Activated CD4-positive, alpha-beta T cell treated with anti-CD3 and anti-CD28 coated beads, Interleukin-2, Interleukin-4, amounts not matched to agents 100 ng/mL and 50 ng/mL, durations not matched to agents 16 hours and 8 hours (primary cell): ENCODE results near the gene PHAF1.
A peak's percentile ranks its signal among the peaks of the same experiment; 100 is the strongest.

Source experiments
- DNase-seq: peaks from one replicate; pipeline ENCODE4 v3.0.0-alpha.2; 2020; ENCODE audit warnings: low spot score

Gene PHAF1

DNA sequence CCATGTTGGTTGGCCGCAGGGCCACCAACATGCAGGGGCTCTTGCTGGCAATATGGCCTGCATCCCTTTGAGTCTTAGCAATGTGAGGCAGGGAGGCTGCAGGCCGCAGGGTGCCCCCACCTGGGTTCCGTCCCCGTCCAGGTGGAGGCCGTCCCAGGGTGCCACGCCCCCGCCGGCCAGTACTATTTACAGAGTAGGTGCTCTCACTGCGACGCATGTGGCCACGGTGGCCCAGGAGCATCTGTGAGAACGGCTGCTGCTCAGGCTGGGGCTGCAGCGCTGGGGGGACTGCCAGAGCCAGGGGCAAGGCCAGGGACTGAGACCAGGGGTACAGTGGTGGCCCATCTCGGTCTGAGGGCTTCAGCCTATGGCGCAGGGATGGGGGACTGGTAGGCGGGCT, 70.4 kb downstream of the PHAF1 start:
- DNase-seq = no peak

DNA sequence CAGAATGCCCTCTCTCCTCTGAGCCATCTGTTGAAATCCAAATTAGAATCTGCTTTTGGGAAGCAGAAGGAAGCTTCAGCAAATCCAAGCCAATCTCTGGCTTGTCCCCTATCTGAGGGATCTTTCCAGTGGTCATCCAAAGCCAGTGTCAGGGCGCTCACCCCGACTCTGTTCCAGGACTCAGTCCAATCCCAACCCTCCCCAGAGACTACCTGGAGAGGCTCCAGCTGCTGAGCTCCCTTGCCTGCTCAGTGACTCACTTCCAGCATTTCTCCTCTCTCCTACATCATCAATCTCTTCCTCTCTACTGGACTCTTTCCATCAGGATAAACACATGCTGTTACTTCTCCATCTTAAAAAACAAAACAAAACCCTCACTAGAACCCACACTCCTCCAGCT, 71.6 kb downstream of the PHAF1 start:
- no peak for DNase-seq

DNA sequence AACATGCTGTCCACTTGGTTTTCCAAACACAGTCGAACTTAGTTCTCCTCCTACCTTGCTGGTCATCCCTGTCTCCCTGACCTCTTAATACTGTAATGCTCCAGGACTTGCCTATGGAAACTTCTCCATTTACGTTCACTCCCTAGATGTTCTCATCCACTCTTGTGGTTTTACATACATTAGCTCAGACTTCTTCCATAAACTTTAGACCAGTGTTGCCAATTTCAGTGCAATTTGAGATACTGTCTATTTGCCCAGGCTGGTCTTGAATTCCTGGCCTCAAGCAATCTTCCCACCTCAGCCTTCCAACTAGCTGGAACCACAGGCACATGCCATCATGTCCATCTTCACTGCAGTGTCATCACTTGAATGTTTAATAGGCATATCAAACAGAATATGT, 72.5 kb downstream of the PHAF1 start:
- DNase-seq = no peak

DNA sequence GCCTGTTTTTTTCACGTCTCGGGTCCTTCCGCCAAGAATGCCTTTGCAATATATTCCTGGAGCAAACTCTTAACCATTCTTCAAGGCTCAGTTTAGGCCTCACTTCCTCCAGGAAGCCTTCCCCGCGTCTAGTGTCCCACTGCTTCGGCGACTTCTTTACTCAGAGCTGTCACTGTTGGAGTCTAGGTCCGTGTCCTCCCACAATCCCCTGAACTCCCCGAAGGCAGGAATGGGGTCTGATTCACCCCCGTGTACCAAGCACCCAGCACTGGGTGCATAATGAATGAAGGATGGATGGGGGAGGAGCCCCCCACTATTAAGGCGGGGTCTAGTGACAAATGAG, 73.5 kb downstream of the PHAF1 start:
- DNase-seq = no peak

DNA sequence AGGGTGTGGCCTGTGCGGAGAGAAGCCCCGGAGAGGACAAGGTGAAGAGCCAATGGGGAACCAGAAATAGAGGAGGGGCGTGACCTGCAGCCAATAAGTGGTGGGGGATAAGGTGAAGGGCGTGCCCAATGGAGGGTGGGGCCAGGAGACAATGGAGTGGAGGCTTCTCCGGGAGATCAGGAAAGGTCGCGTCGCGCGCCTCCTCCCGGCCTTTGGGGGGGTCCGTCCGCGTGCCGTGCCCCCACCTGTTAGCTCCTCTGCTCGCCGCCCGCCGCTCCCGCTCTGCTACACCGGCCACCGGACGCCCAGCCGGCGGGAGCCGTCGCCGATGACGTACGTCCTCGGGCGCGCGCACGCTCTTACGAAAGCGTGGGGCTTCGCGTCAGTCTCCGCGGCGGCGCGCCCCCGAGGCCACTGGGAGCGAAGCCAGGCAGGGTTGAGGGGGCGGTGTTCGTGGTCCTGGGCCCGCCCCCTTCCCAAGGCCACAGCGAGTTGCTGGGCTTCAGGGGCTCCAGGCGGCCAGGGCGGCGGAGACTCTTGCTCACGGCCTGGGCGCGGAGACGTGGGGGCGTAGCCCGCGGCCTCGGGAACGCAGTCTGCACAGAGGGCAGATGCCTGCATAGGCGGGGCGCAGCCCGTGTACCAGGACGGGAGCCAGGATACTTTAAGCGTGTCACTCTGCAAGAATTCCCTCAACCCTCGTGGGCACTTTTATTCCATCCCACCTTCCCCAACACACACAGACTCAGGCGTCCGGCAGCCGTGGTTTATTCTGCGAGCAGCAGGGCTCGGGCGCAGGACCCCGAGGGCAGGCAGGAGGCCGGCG, 74.1 kb downstream of the PHAF1 start, which contains the start of gene MATCAP1:
Gene MATCAP1, minus strand, starts transcription at position 337 of the 826 bp plus-strand sequence. CDS start 3,353 bp downstream, outside the sequence.
- DNase-seq = peak; percentile 98

DNA sequence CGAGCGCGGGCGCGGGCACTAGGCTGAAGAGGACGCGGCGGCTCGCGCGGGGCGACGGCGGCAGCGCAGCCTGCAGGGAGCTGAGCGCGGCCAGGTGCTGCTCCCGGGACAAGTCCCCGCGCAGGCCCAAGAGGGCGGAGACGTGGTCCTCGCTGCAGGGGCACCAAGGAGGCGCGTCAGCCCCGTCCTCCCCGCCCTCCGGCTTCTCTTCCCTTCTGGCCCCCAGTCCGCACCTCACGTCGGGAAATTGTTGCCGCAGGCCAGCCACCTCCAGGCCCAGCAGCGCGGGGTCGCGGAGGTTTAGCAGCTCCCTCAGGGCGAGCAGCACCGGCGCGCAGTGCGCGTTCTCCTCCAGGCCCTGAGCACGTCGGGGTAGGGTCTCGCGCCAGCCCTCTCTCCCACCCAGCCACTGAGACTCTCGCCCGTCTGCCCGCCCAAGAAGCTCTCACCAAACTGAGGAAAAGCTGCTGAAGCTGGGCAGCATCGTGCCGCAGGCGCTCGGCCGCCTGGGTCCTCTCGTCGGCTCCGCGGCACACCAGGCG, 74.8 kb downstream of the PHAF1 start:
- no peak for DNase-seq

DNA sequence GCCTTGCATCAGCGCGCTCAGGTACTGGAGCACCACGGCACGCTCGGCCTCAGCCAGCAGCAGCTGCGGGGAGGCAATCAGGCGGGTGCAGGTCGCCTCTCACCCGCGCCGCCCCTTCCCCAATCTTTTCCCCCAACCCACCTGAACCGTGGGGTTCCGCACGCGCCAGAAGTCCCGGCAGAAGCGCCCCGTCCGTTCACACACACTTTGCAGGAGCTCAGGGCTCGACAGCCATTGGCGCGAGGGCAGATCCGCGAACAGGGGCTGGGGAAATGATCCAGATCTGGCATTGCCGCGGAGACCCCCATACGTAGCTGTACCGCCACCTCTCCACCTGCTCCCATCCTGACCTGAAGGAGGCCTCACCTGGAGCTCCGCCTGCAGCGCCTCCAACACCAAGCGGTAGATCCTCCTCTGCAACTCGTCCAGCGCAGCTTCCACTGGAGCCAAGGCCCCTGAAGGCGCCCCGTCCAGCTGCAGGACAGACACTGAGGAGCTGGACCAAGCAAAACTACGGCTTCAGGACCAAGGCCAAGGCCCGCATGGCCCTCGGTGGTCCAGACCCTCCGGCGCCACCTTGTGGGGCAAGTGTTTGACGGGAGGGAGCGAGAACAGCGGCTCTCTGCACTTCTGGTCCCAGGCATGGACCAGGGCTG, 75.4 kb downstream of the PHAF1 start:
- DNase-seq = peak; percentile 83

DNA sequence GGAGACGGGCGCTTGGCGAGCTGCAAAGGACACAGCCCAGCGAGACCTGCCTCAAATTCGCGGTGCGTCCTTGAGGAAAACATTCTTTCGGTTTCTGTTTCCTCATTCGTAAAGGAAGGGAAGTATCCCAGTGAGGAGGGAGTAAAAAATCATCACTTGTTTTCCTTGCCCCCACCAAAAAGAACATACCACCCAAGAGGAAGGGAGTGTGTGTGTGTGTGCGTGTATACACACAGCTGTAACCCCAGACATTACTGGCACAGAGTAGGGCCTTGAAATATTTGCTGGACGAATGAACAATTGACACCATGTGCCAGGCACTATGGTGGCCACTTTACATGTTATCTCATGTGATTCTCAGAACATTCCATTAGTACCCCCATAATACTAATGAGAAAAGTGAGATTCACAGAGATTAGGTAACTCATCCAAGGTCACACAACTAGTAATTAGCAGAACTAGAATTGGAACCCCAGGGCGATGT, 76.0 kb downstream of the PHAF1 start:
- DNase-seq = no peak

DNA sequence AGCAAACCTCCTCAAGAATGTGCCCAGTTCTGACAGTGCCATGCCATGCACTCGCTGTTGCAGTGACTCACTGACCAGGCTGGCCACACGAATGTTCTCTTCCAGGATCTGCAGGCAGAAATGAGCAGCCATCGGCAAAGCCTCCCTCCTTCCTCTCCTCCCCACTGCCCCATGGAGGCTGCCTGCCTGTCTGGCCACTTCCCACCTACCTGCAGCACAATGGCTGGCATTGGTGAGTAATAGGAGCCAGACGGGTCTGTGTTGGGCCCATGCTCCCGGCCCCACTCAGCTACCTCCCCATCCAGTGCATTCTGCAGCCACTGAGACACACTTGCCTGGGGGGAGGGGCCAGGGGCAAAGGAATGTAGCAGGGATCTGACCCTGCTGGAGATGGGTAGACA, 76.8 kb downstream of the PHAF1 start:
- no peak for DNase-seq

DNA sequence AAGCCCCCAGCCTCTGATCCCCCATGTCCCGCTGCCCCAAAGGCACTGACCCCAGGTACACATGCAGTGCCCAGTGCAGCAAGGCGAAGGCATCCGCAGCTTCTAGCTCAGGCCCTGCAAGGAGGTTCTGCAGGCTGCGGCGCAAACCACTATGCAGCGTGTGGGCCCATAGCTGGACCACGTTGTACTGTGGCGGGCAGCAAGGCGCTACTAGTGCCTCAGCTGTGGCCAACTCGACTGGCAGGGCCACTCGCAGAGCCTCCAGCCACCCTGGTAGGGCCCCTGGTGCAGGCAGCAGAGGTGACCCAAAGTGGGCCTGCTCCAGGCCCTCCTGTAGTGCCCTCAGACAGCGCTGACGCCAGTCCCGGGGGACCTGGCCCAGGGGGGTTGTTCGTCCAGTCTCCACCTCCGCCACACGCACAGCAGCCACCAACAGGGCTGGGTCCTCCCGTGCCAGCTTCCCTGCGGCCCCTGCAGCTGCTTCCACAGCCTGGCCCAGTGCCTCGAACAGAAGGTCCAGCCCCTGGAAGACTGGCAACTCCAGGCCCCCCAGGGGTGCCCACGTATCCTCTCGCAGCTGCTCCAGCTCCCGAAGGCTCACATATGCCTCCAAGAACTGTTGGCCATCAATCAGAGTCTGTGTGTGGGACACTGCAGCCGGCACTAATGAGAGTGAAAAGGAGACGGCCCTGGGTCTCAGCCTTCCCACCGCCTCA, 77.6 kb downstream of the PHAF1 start:
- DNase-seq = no peak

DNA sequence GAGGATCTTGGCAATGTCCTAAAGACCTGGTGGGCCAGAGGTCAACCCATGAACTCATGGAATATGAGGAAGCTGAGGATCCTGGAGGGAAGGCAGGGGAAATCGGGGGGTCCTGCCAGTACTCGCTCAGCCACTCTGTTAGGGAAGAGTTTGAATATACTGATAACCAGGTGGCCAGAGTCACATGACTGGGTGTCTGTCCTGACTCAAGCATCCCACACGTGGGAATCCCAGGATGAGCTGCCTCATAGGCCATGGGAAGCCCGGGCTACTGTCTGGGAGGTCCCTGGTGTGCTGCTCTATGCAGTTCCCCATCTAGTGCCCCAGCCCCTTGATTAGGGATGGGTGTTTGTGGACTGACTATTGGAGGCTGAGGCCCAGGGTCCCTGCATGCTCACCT, 78.6 kb downstream of the PHAF1 start:
- DNase-seq = no peak

DNA sequence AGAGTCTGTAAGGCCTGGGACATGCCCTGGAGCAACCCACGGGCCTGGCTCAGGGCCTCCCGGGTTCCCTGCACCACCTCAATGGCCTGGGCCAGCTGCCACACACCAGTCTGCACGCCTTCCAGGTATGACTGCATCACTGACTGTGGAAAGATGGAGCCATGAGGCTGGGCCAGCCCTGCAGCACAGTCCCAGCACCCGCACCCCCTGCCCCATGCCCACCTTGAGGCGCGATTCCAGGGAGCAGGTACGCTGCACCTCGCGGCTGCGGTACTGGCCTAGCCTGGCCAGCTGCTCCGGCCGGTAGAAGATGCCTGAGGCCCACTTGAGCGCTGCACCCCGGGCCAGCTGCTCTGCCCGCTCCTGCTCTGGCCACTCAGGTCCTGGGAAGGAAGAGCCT, 79.1 kb downstream of the PHAF1 start:
- DNase-seq = no peak

DNA sequence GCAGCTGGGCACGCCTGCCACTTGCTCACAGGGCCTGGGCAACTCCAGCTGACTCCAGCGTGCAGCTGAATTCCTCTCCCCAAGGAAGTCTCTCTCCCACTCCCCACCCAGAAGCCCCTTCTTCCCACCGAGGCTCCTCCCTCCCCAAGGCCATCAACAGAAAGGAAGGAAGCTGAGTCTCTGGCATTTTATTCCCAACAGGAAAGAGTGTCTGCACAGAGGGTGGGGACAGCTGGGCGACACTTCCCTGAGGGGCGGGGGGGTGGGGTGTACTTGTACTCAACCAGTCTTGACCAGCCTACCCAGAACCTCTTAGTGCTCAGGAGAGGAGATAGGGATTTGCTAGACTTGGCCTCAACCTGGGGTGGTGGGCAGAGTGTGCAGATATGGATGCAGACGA, 80.3 kb downstream of the PHAF1 start, which contains the start of gene EXOC3L1:
Gene EXOC3L1, minus strand, starts transcription at position 96 of the 400 bp plus-strand sequence. CDS start 460 bp downstream, outside the sequence.
- no peak for DNase-seq

DNA sequence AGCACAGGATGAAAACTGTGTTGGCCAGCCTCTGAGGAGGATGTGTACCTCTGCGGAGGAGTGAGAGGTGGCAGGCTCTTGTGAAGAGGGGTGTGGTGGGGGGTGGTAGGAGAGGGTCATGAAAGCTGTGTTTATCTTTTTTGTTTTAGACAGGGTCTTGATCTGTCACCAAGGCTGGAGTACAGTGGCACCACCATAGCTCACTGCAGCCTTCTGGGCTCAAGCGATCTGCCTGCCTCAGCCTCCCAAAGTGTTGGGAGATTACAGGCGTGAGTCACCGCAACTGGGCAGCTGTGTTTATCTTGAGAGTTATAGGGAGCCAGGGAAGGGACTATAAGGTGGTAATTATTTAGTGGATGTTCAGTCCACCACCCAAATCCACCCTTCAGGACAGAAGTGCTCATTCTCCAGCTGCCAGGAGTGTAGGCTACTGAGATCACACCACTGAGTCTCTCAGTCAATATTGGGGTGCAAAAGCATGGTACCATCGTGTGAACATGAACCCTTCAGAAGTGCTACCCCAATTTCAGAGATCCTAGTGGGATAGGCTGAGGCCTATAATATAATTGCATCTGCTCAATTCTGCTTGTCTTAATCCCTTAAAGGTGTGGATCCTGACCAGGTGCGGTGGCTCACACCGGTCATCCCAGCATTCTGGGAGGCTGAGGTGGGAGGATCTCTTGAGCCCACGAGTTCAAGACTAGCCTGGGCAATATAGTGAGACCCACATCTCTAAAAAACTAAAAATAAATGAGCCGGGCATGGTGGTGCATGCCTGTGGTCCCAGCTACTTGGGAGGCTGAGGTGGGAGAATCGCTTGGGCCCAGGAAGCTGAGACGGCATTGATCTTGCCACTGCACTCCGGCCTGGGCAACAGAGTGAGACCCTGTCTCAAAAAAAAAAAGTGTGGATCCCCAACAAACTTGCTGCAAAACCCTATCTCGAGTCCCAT, 81.0 kb downstream of the PHAF1 start:
- DNase-seq = no peak

DNA sequence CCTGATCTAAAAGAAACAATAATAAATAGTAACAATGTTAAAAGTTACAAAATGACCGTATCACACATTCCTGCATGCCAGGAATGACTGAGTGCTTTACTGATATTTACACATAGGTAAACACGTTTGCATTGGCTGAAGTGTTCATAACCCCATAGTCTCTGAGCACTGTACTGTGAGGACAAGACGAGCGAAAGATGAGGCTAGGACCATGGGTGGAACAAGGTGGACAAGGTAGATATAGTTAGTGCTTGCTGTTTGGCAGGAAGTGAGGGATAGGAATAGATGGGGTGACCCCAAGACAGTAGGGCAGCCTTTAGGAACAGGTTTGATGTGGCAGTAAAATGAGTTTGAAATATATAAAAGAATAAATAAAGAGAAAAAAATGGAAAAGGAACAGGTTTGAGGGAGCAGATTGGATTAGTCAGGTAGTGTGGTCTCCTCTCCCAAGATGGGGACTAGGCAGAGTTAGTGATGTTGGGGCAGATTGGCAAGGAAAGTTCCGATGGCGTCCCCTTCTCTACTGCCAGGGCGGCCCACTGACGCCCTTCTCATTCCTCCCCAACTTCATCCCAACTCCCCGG, 81.8 kb downstream of the PHAF1 start:
- DNase-seq = no peak

DNA sequence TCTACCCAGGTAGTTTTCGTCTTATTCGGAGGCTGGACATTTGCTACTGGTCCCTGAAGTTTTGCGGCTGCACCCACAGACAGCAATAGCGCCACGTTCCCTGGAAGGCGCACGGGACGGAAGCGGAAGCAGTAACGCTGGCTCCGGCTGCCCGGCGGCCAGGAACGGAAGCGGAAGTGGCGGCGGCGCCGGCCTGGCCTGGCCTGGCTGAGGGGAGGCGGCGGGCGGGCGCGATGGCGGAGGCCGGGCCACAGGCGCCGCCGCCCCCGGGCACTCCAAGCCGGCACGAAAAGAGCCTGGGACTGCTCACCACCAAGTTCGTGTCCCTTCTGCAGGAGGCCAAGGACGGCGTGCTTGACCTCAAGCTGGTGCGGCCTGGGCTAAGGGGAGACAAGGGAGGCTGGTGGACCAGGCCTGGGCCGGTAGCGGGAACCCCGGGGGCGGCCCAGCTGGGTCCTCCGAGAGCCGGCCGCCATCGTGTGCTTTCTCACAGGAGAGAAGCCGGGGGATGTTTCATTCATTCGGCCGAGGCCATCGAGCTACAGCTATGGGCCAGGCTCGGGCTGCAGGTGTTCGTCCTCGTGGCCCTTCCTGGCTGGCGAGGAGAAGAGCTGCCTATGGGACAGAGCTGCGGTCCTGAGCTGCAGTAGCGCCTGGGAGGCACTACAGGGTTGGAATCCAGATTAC, 82.4 kb downstream of the PHAF1 start, which contains the start of gene E2F4:
Gene E2F4, plus strand, starts transcription at position 161 of the 687 bp plus-strand sequence. Its CDS starts 73 bp downstream, at position 234.
- DNase-seq = peak; percentile 93

DNA sequence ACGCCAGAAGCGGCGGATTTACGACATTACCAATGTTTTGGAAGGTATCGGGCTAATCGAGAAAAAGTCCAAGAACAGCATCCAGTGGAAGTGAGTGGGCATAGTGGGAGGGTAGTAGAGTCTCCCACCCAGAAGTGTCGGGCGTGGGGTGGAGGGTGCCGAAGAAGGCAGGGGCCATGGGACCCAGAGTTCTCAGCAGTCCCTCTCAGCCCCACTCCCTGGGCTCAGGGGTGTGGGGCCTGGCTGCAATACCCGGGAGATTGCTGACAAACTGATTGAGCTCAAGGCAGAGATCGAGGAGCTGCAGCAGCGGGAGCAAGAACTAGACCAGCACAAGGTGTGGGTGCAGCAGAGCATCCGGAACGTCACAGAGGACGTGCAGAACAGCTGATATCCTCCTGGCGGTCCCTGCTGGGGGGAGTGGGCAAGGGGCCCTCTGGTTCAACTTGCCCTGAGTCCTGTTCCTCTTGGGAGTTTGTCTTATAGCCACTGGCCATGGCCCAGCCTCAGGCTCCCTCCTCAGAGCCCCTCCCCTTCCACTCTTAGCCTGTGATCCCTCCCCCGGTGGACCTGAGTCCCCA, 83.1 kb downstream of the PHAF1 start:
- no peak for DNase-seq

DNA sequence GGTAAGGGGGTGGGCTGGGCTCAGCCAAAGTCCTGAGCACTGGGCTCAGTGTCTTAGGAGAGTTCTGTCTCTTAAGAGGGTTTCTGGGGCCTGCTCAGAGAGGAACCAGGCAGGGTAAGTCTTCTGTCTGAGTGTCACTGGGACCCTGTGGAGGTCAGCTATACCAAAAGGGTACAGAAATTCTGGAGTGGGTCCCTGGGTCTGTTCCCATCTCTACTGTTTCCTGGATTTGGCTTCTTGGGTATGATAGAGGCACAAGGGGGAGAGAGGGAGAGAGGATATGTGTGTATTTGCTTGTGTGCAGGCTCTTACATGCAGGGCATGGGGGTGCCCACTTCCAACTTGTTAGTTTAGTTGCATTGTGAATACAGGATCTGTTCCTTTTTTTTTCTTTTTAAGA, 83.8 kb downstream of the PHAF1 start:
- no peak for DNase-seq

DNA sequence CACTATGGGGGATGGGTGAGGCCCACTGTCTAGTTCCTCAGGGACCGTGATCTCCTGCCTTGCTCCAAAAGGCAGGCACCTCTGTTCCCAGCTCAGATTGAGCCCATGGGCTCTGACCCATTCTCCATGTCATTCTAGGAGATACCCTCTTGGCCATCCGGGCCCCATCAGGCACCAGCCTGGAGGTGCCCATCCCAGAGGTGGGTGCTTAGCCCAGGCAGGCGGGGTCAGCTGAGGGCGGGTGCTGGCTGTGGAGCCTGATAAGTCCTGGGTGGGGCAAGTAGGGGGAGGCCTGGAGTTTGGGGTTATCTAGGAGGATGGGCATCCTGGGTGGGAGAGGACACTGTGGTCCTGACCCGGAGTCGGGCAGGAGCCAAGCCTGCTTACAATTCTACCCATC, 84.5 kb downstream of the PHAF1 start:
- no peak for DNase-seq

DNA sequence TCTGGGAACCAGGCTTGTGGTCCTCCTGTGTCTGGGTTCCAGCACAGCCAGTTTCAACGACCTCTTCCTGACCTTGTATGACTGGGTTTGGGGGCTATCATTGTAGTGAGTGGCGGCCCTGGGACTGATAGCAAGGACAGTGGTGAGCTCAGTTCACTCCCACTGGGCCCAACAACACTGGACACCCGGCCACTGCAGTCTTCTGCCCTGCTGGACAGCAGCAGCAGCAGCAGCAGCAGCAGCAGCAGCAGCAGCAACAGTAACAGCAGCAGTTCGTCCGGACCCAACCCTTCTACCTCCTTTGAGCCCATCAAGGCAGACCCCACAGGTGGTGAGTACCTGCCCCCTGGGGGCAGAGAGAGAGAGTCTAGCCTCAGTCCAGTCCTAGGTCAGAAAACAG, 85.9 kb downstream of the PHAF1 start:
- DNase-seq = no peak
